ENCODE measurements around the gene THBS2. TPM values are rescaled to one million over a fixed set of nuclear protein-coding genes. Genes with fewer than 3 reads are reported as not detected.

THBS2 gene
- total RNA-seq, 1 experiment from 2014 or later, result not detected

- Mint-ChIP-seq H3K36me3 (ENCODE audit: insufficient read depth, unreplicated experiment) (no peaks in the 10 kb centered on the region), H3K27ac (ENCODE audit: low read depth, unreplicated experiment) (no peak overlapping the region), H3K9me3 (ENCODE audit: unreplicated experiment) (no peaks in the 10 kb centered on the region), H3K27me3 (ENCODE audit: insufficient read depth, unreplicated experiment) (no peaks in the 10 kb centered on the region), H3K4me1 (ENCODE audit: insufficient read depth, unreplicated experiment) (peaks cover 6% of the 10 kb centered on the region), H3K4me3 (ENCODE audit: unreplicated experiment) (no peak overlapping the region)
- intact Hi-C loops (cut with micrococcal nuclease), result no loop called here
- TF ChIP-seq, protein P1, sequence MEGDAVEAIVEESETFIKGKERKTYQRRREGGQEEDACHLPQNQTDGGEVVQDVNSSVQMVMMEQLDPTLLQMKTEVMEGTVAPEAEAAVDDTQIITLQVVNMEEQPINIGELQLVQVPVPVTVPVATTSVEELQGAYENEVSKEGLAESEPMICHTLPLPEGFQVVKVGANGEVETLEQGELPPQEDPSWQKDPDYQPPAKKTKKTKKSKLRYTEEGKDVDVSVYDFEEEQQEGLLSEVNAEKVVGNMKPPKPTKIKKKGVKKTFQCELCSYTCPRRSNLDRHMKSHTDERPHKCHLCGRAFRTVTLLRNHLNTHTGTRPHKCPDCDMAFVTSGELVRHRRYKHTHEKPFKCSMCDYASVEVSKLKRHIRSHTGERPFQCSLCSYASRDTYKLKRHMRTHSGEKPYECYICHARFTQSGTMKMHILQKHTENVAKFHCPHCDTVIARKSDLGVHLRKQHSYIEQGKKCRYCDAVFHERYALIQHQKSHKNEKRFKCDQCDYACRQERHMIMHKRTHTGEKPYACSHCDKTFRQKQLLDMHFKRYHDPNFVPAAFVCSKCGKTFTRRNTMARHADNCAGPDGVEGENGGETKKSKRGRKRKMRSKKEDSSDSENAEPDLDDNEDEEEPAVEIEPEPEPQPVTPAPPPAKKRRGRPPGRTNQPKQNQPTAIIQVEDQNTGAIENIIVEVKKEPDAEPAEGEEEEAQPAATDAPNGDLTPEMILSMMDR (IDR thresholded peaks at IDR 0.05; ENCODE audit: unreplicated experiment), result no peak
- no TSS peak for BruUV-seq (replicated peaks)
- ChIA-PET CTCF (interaction anchor here (0.6 kb wide), 1 partner anchor 58 kb away, joined by 4 read pairs; no protein-coding TSS in a partner anchor), POLR2A (no interaction called here)
- no peak for DNase-seq (ENCODE audit: unreplicated experiment)
Observed at GRCh38 chr6:169246445-169246844, 7.2 kb downstream of the THBS2 start.

DNA sequence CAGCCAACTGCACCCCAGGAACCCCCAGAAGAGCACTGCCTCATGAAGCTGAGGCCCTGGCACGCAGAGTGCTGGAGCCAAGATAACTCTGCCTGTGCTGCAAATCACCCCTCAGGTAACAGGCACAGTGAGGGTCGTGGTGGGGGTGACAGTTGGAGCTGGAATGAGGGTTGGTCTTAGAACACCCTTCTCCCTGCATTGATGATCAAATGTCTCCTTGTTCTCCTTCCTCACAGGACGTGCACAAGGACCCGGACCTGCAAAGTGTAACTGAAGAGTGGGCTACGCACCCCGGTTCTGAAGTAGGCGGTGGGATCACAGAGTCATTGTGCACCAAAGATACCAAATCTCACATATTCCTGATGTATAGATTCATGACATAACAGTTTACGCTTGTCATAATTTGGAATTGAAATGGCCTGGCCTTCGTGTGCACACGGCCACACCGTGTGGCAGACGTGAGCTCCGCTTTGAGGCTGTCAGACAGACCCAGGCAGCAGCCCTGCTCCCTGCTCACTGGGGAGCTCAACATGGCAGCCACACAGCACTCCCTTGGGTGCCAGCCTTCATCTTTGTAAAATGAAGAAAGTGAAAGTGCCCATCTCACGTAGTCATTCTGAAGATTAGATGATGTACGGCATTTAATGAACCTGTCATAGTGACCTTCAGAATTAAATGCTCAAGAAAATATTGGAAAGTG lies 8.8 kb downstream of the THBS2 start:
- Mint-ChIP-seq H3K27ac (ENCODE audit: low read depth, unreplicated experiment) (no peak overlapping the region), H3K4me3 (ENCODE audit: unreplicated experiment) (no peak overlapping the region), H3K27me3 (ENCODE audit: insufficient read depth, unreplicated experiment) (no peaks in the 10 kb centered on the region), H3K9me3 (ENCODE audit: unreplicated experiment) (no peaks in the 10 kb centered on the region), H3K36me3 (ENCODE audit: insufficient read depth, unreplicated experiment) (no peaks in the 10 kb centered on the region), H3K4me1 (ENCODE audit: insufficient read depth, unreplicated experiment) (no peaks in the 10 kb centered on the region)
- DNase-seq (ENCODE audit: unreplicated experiment), result no peak
- POLR2A ChIA-PET, result no interaction called here
- intact Hi-C loops (cut with micrococcal nuclease), result no loop called here
- BruUV-seq (replicated peaks), result no TSS peak
- TF ChIP-seq, protein P1 (IDR thresholded peaks at IDR 0.05; ENCODE audit: unreplicated experiment), result no peak
- CTCF ChIA-PET, result no interaction called here

GRCh38 chr6:169243661-169244060 lies 10.0 kb downstream of the THBS2 start:
- TF ChIP-seq, protein P1 (IDR thresholded peaks at IDR 0.05; ENCODE audit: unreplicated experiment), result no peak
- intact Hi-C loops (cut with micrococcal nuclease), result no loop called here
- H3K27ac Mint-ChIP-seq (ENCODE audit: low read depth, unreplicated experiment), result no peak overlapping the region
- H3K4me3 Mint-ChIP-seq (ENCODE audit: unreplicated experiment), result no peak overlapping the region
- H3K27me3 Mint-ChIP-seq (ENCODE audit: insufficient read depth, unreplicated experiment), result no peaks in the 10 kb centered on the region
- no TSS peak for BruUV-seq (replicated peaks)
- H3K9me3 Mint-ChIP-seq (ENCODE audit: unreplicated experiment), result no peaks in the 10 kb centered on the region
- POLR2A ChIA-PET, result no interaction called here
- H3K36me3 Mint-ChIP-seq (ENCODE audit: insufficient read depth, unreplicated experiment), result no peaks in the 10 kb centered on the region
- CTCF ChIA-PET, result no interaction called here
- H3K4me1 Mint-ChIP-seq (ENCODE audit: insufficient read depth, unreplicated experiment), result no peaks in the 10 kb centered on the region
- no peak for DNase-seq (ENCODE audit: unreplicated experiment)

- intact Hi-C loops (cut with micrococcal nuclease), result no loop called here
- no peak overlapping the region for H3K4me3 Mint-ChIP-seq (ENCODE audit: unreplicated experiment)
- CTCF ChIA-PET, result no interaction called here
- TF ChIP-seq, protein P1 (IDR thresholded peaks at IDR 0.05; ENCODE audit: unreplicated experiment), result no peak
- no peaks in the 10 kb centered on the region for H3K27me3 Mint-ChIP-seq (ENCODE audit: insufficient read depth, unreplicated experiment)
- POLR2A ChIA-PET, result no interaction called here
- H3K4me1 Mint-ChIP-seq (ENCODE audit: insufficient read depth, unreplicated experiment), result no peaks in the 10 kb centered on the region
- no peaks in the 10 kb centered on the region for H3K36me3 Mint-ChIP-seq (ENCODE audit: insufficient read depth, unreplicated experiment)
- DNase-seq (ENCODE audit: unreplicated experiment), result no peak
- no peaks in the 10 kb centered on the region for H3K9me3 Mint-ChIP-seq (ENCODE audit: unreplicated experiment)
- BruUV-seq (replicated peaks), result no TSS peak
- no peak overlapping the region for H3K27ac Mint-ChIP-seq (ENCODE audit: low read depth, unreplicated experiment)
Observed at GRCh38 chr6:169243186-169243585, 10.5 kb downstream of the THBS2 start.
